GM21723 (cell line): ENCODE measurements around the gene TRIL.

Source experiments
- ATAC-seq: cut with Tn5 transposase; IDR thresholded peaks from one replicate; pipeline ENCODE4 v1.9.1; 2021; ENCODE audit warnings: mild to moderate bottlenecking, moderate library complexity; ENCODE audit not compliant: unreplicated experiment

TRIL gene

DNA sequence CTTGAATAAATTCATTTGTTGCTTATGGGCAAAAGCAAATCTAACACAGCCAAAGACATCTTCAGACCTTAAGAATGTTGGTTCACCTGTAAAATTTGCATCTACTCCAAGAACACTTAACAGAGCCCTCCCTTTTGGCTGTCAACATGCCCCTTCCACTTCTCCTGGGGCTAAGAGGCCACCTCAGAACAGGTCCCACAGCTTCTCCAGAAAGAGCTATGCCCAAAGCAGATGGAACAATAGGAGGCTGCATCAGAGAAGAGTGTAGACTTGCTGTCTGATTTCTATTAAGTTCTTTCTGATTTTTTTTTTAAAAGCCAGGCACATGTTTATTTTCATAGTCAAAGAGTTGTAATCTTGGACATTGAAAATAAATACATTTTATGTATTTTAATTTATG, 26.1 kb upstream of the TRIL start:
- ATAC-seq: no peak

- no peak for ATAC-seq
Observed at GRCh38 chr7:28983396-28984190, 25.5 kb upstream of the TRIL start.

GRCh38 chr7:28981161-28981465, 23.0 kb upstream of the TRIL start:
- no peak for ATAC-seq

DNA sequence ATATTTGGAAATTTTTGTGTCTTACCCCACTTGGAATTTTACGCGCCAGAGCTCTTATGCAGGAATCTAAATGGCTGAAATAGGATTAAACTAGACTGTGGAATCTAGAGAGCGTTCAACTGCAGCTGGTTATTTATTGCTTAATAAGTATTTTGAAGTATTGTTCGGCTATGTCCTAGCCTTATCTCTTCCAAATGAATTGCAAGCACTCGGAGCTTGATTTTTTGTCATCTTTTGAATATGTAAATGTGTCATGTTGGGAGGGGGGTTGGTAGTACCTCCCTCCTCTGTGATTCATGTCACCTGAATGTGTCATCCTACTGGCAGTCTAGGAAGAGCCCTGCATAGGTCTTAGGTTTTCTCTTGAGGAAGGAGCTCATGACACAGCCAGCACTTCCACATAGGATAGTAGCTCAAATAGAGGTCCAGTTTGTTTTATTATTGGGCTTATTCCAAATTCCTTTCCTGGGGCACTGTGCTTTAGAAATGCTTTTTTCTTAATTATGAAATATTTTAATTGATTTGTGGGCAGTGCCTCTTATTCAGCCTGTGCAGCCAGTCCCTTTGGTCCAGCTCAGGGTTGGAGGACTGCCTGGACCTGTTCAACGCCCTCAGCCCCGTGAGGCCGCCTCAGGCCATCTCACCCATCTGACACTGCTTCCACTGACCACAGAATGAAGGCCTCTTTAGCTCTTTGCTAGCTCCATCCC, 22.5 kb upstream of the TRIL start:
- ATAC-seq: no peak

- ATAC-seq: no peak
Observed at GRCh38 chr7:28979776-28980175, 21.6 kb upstream of the TRIL start.

DNA sequence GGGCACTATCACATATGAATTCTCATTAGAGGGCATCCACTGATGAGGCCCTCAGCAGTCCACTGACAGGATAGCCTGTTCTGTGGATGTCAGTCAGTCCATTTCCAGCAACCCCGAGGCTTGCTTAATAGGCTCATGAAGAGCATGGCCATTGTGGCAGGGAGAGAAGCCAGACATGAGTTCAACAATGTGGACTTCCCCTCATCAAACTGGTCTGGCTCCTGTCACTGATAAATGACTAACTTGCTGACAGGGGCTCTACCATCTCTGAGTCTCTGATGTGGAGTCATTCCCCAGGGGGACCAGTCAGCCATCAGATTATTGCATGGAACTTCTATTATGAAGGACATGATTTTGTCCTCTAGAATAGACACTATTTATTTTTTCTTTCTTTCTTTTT, 19.8 kb upstream of the TRIL start:
- ATAC-seq: no peak

DNA sequence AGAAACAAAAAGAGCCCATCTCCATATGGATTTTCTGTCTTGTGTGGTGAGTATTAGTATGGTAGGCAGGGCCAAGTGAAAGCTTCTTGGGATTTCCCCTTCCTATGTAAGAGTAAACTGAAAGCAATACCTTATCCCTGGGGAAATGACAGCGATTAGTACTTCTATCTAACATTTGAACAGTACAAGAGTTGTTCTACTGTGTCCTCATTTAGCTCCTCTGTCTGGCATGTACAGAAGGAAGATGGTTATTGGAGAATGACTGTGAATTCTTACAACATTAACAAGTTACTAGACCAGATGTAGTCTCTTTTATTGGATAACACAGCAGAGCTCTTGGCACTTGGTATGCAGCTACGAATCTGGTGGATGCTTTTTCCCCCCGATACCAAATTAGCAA, 17.9 kb upstream of the TRIL start:
- no peak for ATAC-seq

GRCh38 chr7:28973591-28973990, 15.5 kb upstream of the TRIL start:
- ATAC-seq: no peak

- ATAC-seq: no peak
Observed at GRCh38 chr7:28964056-28964455, 5.9 kb upstream of the TRIL start.

DNA sequence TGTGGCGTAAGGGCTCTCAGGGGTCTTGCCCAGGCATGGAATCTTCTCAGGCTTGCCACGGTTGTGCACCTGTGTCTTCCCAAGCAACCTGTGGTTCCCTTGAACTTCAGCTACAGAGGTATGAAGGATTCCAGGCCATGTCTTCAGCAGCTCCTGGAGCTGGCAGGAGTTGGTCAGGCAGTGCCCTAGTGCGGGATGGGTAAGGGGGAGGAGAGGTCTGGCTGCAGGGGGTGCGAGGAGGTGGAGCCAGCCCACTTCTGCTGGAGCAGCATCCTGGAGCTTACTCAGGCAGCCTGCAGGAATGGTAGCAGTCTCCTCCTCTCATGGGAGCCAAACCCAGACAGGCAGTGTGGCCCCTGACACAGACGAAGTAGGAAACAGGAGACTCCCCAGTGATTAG, 3.8 kb upstream of the TRIL start:
- ATAC-seq: no peak

DNA sequence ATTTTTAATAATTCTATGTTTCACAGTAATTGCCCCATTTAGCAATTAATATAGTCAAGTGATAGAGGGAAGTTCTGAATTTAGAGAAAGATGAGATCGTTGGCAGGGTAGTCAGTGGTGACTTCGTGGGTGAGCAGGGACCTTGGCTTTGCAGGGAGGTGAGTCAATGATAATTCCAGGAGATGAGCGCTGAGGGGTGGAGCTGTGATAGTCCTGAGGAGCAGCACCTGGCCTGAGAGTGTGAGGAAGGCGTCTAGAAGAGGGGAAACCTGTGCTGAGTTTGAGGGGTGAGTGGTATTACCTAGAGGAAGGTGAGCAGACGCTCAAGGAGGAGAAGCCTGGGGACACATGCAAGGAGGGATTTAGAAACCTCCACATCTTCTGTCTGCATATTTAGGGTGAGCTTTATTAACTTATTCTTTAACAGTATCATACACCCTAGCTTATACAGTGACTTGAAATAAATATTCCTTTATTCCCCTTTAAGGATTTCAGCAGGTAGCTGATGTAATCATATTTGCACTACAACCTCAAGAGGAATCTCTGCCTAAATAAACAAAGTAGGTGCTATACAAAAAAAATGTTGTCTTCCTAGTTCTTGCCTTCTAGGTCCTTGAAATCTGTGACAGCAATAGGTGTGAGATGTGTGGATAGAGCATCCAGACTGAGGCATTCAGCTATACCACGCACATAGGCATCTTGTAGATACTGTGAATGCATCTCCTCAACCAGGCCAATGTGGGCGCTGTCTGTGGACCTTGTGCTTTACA, 2.1 kb upstream of the TRIL start:
- ATAC-seq: no peak

- ATAC-seq: no peak
Observed at GRCh38 chr7:28958980-28959347, 834 bp upstream of the TRIL start.

- ATAC-seq: no peak
Observed at GRCh38 chr7:28957751-28958234, 337 bp downstream of the TRIL start.

- no peak for ATAC-seq
Observed at GRCh38 chr7:28957064-28957750, 923 bp downstream of the TRIL start.

DNA sequence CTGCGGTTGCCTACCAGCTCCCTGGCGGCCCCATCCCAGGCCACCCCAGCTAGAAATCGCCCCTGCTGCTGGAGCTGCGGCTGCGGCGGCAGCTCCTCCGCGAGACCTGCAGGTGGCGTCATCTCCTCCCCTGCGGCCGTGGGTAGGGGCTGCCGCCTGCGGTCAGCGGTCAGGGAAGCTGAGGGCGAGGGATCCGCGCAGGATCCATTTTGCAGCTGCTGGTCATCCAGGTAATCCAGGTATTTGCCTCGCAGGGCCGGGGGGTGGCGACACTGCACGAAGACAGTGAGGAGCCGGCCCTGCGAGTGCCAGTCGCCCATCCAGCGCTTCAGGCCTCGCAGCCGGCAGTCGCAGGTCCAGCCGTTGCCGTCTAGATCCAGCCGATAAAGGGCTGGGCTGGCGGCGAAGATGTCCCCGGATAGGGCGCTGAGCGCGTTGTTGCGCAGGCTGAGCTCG, 1.5 kb downstream of the TRIL start:
- ATAC-seq: no peak

- ATAC-seq: no peak
Observed at GRCh38 chr7:28955718-28956607, 2.2 kb downstream of the TRIL start.

- no peak for ATAC-seq
Observed at GRCh38 chr7:28955356-28955717, 2.8 kb downstream of the TRIL start.

- no peak for ATAC-seq
Observed at GRCh38 chr7:28954946-28955345, 3.2 kb downstream of the TRIL start.

DNA sequence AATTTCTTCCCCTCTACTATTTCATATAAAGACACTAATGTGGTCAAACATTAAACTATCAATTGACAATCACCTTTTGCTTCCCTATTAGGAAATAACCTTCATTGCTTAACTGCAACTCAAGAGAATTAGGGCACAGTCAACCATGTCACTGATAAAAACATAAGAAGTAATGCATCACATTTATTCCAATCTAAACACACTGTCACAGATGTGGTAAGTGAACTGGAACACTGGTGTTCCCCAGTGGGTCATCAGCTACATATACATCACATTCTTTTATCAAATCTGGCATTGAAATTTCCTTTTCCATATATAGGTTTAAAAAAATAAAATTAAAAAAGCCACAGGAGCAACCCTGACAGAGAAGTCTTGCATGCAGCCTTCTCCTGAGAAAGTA, 3.7 kb downstream of the TRIL start:
- ATAC-seq: no peak

DNA sequence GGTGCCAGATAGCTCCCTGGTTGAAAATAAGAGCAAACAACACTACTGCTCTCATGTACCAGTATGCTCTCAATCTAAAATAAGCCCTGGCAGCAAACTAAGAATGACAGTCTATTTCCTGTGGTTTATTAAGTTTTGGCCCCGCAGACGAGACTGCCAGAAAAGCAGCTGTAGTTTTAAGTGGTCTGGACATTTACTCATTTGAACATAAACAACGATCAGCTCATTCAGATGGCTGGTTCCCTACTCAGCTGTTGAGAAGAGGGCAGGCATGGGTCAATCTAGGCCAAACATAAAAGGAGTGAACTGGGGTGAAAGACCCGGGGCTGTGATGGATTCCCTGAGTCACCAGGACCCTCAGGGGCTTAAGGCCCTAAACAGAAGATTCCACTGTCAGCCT, 4.5 kb downstream of the TRIL start:
- ATAC-seq: no peak
